Stimulated activated CD8-positive, alpha-beta memory T cell treated with anti-CD3 and anti-CD28 coated beads, Interleukin-15, amount 100 ng/mL, for 48 hours (primary cell): ENCODE results near the gene LEMD2.
"Not testable (repeated sequence)": the region's sequence is repeated elsewhere in the genome, so short reads cannot be mapped to it uniquely, and the experiment has no call there.

Source experiments
- DNase-seq, 2 donors: peaks; one replicate each; pipeline ENCODE4 v3.0.0-alpha.2; 2020; ENCODE audit warnings: low read depth in 2 of 2

Gene LEMD2

DNA sequence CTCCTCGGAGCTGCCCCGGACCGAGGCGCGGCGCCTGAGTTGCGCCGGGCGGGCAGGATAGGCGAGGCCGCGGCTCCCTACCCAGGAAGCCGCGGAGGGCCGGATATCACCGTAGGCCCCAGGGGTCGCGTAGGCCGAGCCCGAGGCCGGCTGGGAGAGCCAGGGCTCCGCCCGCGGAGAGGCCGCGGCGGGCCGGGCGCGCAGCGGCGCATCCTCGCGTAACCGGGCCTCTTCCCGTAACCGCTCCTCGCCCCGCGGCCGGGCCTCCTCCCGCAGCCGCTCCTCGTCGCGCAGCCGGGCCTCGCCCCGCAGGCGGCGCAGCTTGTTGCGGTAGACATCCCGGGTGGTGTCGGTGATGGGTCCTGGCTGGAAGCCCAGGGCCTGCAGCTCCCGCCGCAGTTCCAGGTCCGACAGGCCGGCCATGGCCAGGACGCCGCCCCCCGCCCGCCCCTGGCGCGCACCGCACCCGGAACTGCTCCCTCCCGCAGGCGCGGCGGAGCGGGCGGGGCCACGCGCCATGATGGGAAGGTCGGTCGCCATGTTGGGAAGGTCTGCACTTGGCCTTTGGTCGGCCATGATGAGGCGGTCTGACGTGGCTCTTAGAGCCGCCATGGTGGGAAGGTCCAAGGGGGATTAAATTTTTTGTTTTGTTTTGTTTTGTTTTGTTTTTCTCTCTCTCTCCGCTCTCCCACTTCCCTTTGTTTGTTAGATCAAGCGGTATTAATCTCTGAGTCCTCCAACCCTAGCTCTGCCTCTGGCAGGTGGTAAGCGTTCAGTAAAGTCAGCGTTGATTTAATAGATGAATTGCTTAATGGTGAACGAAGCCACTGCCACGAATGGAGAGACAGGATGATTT lies at the start of gene LEMD2:
Gene LEMD2 (minus strand): TSS at position 437 of the 856 bp plus-strand sequence. CDS start 14 bp downstream, at position 423.
- peak; percentile 86 to 89 for DNase-seq

DNA sequence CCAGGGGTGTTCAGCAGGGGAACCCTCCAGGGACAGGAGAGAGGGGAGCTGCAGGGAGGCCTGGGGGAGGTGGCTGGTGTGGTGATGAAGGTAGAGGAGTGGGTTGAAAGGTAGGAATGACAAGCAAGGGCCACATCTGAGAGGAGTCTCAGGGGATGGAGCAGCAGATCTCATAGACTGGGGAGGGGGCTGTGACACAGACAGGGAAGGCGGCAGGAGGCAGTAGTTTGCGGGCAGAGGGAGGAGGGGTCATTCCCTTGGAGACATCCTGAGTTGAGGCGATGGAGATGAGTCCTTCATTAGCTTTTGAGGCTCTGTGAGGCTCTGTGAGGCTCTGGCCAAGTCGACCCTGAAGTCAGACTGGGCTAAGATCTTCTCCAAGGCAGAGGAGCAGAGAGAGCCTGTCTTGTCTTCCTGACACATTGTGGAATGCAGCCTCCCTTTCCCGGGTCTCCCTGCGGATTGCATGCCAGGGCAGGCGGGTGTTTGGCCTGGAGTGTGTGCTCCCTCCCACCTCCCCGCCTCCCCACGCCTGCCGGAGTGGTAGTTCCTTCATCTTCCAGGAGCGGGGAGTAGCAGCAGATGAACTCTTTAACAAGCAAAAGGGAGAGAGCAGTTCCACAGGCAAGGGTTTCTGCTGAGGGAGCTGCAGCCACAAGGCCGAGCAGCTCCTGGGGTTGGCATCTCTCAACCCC lies 49.2 kb upstream of the LEMD2 start:
- no peak for DNase-seq

DNA sequence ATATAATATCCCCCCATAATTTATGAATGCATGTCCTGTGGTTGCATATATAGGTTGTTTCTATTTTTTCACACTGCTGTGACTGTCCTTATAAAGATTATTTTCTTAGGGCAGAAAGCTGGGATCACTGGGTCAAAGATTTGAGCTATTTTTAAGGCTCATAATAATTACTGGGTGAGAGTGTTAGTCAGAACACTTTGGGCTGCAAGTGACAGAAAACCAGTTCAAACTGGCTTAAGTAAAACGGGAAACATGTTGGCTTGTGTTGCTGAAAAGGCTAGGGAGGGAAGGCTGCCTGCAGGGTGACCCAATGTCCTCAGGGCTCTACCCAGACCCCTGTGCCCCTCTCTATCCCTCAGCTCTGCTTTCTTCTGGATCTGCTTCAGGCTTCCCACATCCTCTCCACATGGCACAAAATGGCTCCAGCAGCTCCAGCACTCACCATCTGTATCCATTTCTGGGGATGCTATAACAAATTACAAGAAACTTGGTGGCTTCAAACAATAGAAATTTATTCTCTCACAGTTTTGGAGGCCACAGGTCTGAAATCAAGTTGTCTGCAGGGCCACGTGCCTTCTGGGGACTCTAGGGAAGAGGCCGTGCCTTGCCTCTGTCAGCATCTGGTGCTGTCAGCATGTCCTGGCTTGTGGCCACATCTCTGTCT lies 48.0 kb upstream of the LEMD2 start:
- DNase-seq: no peak

DNA sequence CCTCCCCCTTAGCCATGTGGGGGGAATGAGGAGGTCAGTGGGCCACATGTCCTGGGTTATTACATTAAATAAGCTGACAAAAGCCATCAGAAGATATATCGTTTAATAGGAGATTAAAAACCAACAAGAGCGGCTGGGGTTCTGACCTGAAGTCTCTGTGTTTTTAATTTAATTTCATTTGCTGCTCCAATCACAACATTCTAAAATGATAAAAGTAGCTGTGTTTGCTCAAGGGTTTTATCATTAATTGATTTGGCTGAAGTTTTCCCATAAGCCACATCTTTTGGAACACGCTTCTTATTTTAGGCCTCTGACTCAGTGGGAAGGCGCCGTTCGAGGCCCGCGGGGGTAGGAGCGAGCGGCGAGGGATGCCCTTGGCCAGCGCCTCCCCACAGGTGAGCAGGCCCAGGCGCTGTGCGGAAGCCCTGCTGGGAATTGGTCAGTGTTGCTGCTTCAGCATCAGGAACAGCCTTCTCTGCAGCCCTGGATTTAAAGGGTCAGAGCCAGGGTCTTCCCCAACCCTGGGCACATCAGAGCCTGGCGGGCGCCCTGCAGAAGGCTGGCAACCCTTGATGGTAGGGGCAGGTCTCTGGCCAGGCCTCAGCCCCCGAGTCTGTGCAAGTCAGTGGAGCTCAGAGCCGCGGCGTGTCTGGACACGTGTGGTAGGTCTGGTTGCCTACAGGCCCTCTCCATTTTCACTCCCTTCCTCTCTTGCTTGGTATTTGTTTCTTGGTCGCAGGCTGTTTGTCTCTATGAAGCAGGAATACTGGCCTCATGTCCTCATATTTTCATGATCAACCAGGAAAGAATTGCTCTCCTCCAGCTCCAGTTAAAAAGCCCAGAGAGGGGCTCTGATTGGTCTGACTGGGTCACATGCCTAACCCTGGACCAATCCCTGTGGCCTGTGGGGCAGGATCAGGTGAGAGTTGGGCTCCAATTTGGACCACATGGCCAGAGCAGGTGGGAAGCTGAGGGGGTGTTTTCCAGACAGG lies 45.8 kb upstream of the LEMD2 start:
- DNase-seq: no peak

DNA sequence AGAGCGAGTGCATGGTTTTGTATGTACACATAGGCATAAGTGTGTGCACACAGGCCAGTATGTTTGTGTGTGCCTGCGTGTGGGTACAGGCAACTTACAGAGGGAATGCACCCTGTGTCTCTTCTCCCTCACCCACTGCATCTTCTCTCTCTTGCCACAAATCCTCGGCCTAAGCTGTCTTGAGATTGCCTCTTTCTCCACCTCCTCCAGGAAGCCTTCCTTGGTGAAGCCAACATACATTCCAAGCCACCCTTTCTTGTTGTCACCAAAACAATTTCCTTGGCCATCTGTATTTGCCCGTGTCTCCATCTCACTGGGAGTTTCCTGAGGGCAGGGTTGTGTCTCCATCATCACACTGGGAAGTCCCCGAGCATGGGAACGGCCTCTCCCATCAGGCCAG lies 44.7 kb upstream of the LEMD2 start:
- DNase-seq: no peak

DNA sequence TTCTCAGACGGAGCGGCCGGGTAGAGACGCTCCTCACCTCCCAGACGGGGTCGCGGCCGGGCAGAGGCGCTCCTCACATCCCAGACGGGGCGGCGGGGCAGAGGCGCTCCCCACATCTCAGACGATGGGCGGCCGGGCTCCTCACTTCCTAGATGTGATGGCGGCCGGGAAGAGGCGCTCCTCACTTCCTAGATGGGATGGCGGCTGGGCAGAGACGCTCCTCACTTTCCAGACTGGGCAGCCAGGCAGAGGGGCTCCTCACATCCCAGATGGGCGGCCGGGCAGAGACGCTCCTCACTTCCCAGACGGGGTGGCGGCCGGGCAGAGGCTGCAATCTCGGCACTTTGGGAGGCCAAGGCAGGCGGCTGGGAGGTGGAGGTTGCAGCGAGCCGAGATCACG lies 43.9 kb upstream of the LEMD2 start:
- not testable (repeated sequence) for DNase-seq

DNA sequence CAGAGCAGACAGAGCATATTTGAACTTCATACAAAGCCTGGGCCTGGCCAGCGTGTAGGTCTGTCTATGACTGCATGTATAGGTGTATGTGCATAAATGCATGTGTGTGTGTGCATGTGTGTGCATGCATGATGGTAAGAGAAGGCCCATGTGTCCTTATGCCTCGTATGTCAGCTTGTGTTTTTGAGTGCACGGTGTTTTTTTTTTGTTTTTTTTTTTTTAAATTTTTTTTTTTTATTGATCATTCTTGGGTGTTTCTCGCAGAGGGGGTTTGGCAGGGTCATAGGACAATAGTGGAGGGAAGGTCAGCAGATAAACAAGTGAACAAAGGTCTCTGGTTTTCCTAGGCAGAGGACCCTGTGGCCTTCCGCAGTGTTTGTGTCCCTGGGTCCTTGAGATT lies 42.8 kb upstream of the LEMD2 start:
- not testable (repeated sequence) for DNase-seq

DNA sequence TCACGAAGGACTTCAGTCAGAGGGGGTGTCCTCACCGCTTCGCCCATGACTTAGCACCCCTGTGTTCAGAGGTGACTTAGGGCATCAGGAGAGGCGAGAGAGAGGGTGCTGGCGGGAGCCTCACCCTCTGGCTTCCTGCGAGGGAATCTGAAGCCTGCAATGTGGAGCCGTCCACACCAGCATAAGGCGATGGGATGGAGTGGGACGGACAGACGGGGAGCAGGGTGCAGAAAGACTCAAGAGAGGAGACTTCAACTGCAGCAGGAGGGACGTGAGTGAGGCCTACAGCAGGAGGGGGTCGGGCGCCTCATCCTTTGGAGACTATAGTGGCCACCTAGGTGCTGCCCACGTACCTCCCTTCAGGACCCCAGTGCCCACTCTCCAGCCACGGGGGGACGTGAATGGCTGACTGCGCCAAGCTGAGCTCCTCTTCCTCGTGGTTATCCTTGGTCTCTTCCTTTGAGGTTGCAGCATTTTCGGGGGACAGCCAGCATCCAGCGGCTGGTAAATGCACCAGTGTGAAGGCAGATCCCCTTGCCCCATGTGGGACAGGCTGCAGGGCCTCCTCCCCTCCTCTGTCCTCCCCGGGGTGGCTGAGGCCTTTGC lies 41.8 kb upstream of the LEMD2 start:
- DNase-seq: no peak

DNA sequence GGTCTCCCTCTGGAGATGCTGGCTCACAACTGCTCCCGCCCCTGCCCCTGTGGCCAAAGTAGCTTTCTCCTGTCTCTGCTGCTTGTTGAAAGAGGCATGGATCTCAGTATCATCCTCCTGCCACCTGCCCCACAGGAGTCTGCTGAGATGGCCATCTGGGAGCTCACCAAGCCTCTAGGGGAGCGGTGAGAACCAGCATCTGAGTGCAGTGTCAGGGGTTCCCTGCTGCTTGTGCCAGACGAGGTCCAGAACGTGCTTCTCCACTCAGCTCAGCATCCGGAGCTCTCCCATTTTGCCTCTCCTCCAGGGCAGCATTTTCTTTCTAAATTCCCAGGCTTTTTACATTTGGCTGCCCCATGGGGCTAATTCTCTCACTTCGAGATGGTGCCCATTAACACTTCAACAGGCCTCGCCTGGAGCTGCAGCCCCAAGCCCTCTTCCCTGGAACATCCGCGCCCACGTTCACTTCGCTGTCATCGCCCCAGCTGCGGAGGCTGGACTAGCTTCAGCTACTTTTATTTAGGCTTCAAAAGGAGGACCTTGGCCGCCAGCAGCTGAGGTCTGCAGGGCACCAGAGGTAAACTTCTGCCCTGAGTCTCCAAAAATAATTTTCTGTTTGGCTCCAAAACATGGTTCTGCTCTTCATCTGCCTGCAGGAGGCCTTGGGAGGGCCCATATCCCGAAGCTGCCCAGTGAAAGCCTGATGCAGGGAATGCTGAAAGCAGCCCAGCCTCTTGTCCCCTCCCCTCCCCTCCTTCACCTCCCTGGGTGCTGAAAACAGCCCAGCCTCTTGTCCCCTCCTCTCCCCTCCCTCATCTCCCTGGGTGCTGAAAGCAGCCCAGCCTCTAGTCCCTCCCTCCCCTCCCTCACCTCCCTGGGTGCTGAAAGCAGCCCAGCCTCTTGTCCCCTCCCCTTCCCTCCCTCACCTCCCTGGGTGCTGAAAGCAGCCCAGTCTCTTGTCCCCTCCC lies 40.1 kb upstream of the LEMD2 start:
- DNase-seq: no peak

DNA sequence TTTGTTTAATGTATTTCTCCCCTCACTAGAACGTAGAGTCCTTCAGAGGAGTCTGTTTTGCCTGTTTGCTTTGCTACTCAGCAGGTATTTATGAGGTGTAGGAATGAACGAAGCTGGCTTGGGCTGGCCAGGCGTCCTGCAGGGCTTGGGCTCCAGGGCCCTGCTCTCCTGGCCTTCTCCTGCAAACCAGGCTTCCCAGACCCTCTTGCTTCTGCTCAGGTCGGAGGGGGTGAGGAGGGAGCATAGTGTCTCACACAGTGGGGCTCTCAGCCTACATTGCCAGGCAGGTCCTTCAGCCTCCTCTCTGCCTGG lies 39.5 kb upstream of the LEMD2 start:
- DNase-seq: no peak

DNA sequence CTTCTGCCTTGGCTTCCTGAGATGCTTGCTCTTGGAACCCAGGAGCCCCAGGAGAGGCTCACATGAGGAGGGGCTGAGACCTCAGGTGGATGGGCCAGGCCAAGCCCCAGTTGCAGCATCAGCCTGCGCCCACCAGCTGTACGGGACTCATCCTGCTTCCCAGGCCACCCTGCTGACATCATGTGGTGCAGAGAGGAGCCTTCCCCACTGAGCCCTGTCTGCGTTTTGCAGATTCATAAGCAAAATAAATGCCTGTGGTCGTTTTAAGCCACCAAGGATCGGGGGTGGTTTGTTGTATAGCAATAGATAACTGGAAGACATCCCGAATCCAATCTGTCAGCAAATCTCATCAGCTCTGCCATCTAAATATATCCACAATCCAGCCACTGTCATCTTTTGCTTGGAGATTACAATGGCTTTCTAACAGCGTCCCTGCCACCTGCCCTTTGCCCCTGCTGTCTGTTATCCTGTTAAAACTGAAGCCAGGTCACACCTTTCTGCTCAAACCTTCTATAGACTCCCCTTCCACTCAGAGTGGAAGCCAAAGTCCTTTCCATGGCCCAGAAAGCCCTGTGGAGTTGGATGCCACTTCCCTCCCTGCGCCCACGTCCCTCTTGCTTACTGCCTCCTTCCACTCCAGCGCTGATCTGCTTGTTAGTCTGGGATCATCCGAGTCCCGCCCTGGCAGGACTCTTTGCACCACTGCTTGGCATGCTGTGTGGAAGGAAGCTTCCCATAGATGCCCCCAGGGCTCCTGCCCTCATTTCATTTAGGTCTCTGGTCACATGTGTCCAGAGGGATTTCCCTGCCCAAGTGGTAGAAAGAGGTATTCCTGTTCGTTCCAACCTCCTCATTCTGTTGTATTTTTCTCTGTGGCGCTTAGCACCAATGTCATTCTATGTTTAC lies 38.9 kb upstream of the LEMD2 start:
- DNase-seq: no peak

DNA sequence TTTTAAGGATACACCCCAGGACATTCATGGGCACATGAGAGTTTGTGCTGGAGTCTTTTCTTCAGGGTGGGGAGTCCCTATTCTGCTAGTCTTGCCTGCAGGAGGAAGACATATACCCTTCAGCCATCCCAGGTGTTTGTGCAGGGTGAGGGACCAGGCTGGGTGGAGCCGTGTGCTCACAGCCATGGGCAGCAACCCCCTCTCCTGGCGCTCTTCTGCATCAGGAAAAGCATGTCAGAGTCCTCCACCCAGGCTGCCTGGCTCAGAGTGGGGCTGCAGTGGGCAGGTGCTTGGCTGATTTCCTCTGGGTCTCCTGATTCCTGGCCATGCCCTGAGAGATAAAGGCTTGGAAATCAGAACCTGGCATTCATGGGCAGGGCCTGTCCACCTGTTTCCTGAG lies 37.6 kb upstream of the LEMD2 start:
- no peak for DNase-seq

DNA sequence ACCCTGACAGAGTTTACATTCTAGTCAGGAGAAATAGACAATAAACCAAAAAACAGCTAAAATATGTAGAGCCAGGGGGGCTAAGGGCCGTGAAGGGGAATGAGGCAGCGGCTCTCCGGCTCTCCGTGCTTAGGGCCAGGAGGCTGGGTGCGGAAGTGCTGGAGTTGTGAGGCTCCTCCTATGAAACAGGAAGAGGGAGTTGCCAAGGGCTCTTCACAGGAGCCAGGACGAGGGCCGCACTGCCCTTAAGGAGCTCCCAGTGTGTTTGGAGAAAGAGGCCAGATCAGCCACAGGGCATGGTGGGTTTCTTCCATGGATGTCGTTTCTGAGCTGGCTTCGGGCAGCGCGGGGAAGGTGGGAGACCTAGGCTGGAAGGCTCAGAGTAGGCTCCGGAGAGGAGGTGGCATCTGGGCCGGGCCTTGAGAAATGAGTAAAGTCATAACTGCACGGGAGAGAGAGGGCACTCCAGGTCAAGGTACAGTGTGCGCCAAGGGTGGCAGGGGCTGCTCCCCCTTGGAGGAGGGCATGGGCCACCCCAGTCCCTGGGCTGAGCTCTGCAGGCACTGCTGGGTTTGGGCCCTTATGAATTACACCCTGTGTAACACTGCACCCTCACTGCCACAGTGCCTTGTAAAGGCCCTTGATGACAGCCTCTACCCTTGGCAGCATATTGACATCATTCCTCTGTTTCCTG lies 35.7 kb upstream of the LEMD2 start:
- no peak for DNase-seq

DNA sequence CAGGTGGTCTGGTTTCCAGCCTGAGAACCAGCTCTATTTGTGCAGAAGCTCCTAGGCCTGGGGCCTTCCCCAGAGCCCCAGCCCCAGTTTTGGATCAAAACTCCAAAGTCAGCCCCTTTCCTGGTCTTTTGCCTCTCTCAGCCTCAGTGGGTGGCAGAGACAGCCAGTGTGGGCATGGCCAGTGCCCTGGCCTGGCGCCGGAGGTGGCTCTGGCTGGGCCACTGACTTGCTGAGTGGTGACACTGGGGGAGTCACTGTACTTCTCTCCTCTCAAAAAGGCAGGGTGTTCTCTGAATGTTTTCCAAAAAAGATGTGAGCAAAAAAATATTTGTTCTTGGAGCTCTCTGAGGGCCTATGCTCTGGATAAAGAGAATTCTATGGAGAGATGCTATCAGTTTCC lies 34.9 kb upstream of the LEMD2 start:
- DNase-seq: no peak

DNA sequence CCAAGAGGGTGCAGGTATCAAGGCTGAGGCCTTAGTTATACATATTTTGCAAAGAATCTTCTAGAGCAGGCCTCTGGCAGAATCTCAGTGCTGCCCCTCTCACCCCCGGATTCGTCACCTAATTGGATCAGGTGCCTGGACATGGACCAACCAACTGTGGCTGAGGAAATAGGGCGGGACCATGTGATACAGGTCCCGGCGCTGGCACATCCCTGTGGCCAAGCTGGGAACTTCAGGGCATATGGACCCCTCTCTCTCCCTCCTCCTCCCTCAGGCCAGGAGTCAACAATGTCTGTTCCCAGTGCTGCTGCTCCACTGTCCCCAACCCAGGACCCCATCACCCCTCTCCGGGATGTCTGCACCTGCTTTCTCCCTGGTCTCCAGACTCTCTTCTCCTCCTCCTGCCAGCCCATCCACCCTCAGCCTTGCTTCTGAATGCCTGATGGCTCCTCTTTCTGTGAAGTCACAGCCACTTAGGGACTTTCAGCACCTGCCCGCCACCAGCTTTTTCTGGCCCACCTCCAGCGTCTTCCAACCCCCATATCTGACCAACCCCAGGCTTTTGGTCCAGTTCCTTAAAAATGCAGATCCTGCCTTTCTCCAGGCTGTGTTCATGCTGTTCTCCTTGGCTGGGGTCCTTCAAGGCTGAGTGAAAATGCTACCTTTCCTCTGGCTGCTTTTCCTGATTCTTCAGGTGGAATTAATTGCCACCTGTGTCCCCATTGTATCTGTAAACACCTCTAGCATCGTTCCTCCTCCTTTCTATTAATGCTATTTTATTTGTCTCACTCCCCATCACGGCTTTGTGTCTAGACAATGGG lies 33.9 kb upstream of the LEMD2 start:
- DNase-seq: no peak

DNA sequence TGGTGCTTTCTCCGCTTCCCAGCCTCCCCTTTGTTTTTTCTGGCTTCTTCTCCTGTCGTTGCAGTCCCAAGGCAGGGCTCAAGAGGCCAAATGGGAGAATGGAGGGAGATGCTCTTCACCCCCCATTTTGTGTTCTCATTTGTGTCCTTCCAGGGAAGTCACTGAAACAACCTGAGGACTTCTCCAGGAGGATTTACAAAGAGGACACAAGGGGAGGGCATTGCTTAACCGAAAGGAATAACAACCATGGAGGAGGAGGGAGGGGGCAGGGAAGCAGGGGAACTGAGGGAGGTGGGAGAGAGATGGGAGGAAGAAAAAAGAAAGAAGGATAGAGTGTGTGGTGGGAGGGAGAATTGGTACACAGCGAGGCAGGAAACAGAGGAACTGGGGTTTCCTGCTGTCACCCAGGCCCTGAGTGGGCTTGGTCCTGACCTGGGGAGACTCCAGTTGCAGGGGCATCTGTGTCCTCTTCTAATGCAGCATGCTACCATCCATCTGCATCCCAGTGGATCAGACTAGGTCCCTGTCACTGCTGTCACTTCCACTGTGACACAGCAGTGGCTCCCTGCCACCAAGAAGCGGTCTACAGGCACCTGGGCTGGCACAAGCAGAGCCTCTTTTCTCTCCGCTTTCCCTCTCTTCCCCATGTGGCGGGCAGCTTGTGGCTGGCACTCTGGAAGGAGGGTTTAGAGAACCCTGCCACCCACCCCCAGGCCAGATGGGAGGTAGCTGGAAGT lies 32.0 kb upstream of the LEMD2 start:
- DNase-seq: no peak

DNA sequence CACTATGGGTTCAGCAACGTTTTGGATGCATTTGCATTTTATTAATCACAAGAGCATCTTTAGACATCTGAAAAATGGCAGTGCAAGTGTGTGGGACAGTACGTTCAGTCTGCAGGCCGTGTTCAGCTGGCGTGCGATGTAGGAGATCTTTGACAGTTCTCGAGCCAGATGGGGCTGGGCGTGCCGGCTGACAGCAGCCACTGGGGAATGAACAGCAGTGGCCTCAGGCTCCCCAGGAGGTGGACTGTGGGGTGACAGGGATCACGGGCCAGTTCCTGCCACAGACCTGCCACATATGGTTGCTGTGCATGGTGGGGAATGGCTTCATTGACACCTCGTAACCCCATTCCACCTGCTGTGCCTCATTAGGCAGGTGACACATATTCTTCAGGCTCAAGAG lies 31.3 kb upstream of the LEMD2 start:
- no peak for DNase-seq
